Psoas muscle (tissue), 8 donors: ENCODE data around the gene FMO4. TPM values are rescaled to one million over a fixed set of nuclear protein-coding genes. Genes with fewer than 3 reads are reported as not detected.
"Not testable (repeated sequence)": the region's sequence is repeated elsewhere in the genome, so short reads cannot be mapped to it uniquely, and the experiment has no call there.

Source experiments
- ATAC-seq, 4 donors: fragments of 200-7000 bp; cut with Tn5 transposase; one replicate each; pipeline ENCODE4 v1.9.1; 2020; ENCODE audit warnings: moderate library complexity in 3 of 4, mild to moderate bottlenecking in 2 of 4
- DNase-seq, 2 donors: peaks; one replicate each; pipeline ENCODE4 v3.0.0-alpha.2; 2020
- H3K27ac ChIP-seq: fragments of 200-600 bp; one replicate; pipeline ENCODE4 v1.8.0; 2022
- H3K27me3 ChIP-seq, 3 donors: fragments of 200-600 bp in 1 of 3; one replicate each; pipeline versions ENCODE4 v1.6.1 to v1.8.0; 2013 to 2022; ENCODE audit warnings: low read length in 2 of 3, mild to moderate bottlenecking in 2 of 3, moderate library complexity in 1 of 3; ENCODE audit not compliant: insufficient read depth in 3 of 3
- H3K36me3 ChIP-seq, 2 donors: fragments of 200-600 bp in 1 of 2; one replicate each; pipeline versions ENCODE4 v1.6.1 to v1.8.0; 2013 to 2022; ENCODE audit warnings: low read depth in 1 of 2, mild to moderate bottlenecking in 1 of 2, moderate library complexity in 1 of 2; ENCODE audit not compliant: insufficient read depth in 1 of 2
- H3K4me1 ChIP-seq: fragments of 200-600 bp; one replicate; pipeline ENCODE4 v1.8.0; 2022
- H3K4me3 ChIP-seq: fragments of 200-600 bp; one replicate; pipeline ENCODE4 v1.8.0; 2022; ENCODE audit warnings: mild to moderate bottlenecking
- H3K9me3 ChIP-seq: fragments of 200-600 bp; one replicate; pipeline ENCODE4 v1.8.0; 2022
- WGBS, 3 donors: extraction: QIAGEN DNeasy Blood & Tissue Kit; methylation state at CpG; one replicate each; pipeline versions ENCODE4 v1.1.6 to v1.1.7; 2013; 5-methylcytosine and 5-hydroxymethylcytosine counted together
- intact Hi-C, 2 donors: fragments of 100-400 bp; cut with DNase I; formaldehyde crosslinking; loops; one replicate each; pipeline versions ENCODE4 v1.11.0 to v1.14.2; 2022
- polyA plus RNA-seq, 3 donors: library from polyadenylated mRNA; stranded (reverse); fragments of 200-250 nt; gene quantifications; one replicate each; pipeline ENCODE4 v1.2.3, GENCODE V29; 2013
- total RNA-seq, 4 donors: library from RNA; stranded (reverse); fragmentation: NEBNext Ultra II Directional in 2 of 4; extraction: Animal tissue kit (Norgen Biotek cat#: 25700) in 2 of 4; gene quantifications; one replicate each; pipeline versions ENCODE4 v1.2.1 to v1.2.4, GENCODE V29; 2021 to 2023
- TF ChIP-seq, protein P1 (sequence below): fragments of 200-600 bp; IDR thresholded peaks from one replicate; pipeline ENCODE4 v1.8.0; 2022; ENCODE audit warnings: antibody characterized with exemption
- donor health status: healthy with polysubstance abuse.
- donor health status: DM: no; HTN: no; CAD: no; lungs with moderate emphysema.
- donor health status: Bipolar disorder and iron deficiency.
- donor health status: healthy.
- donor health status: DM: yes; HTN: yes; CAD: no.
- donor health status: DM: no; HTN: no; CAD: no.
- donor health status: DM: no; HTN: no; CAD: no.
- donor health status: DM: yes; HTN: yes; CAD: no.

FMO4 gene
- total and polyA plus RNA-seq, 7 donors = 0.15 to 1.7 (median 0.66) TPM

DNA sequence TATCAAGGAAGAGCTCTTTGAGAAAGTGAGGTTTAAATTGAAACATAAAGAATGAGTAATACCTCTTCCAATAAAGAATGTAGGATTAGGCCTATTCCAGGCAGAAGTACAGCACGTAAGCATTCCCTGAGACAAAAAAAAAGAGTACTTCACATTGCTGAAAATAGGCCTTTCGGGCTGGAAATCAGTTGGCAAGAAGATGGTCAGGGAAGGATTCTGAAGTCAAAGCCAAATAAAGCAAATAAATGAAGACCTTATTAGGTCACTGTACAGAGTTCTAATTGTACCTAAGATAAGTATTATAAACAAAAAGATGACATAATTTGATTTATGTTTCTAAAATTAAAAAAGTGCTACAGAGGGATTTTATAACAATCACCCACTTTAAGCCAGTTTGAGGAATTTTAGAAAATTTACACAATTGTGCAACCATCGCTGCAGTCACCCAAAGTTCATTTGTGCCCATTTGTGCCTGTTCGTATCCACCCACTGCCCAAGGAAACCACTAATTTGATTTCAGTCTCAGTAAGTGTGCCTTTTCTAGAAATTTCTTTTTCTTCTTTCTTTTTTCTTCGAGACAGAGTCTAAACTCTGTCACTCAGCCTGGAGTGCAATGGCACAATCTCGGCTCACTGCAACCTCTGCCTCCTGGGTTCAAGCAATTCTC is 58.6 kb downstream of the FMO4 start:
- intact Hi-C loops = no loop called here
- Histone ChIP-seq H3K27ac (no peak overlapping the region), H3K36me3 (no peaks in the 10 kb centered on the region), H3K27me3 (no peaks in the 10 kb centered on the region), H3K4me1 (no peaks in the 10 kb centered on the region), H3K9me3 (no peaks in the 10 kb centered on the region), H3K4me3 (no peak overlapping the region)
- DNase-seq (no peak), ATAC-seq (no peak)
- WGBS, 3 donors = 86 to 89% (median 87%) methylated on average over 6 of the region's 6 CpGs
- TF ChIP-seq, protein P1, sequence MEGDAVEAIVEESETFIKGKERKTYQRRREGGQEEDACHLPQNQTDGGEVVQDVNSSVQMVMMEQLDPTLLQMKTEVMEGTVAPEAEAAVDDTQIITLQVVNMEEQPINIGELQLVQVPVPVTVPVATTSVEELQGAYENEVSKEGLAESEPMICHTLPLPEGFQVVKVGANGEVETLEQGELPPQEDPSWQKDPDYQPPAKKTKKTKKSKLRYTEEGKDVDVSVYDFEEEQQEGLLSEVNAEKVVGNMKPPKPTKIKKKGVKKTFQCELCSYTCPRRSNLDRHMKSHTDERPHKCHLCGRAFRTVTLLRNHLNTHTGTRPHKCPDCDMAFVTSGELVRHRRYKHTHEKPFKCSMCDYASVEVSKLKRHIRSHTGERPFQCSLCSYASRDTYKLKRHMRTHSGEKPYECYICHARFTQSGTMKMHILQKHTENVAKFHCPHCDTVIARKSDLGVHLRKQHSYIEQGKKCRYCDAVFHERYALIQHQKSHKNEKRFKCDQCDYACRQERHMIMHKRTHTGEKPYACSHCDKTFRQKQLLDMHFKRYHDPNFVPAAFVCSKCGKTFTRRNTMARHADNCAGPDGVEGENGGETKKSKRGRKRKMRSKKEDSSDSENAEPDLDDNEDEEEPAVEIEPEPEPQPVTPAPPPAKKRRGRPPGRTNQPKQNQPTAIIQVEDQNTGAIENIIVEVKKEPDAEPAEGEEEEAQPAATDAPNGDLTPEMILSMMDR = no peak

- H3K9me3 ChIP-seq, intact Hi-C loops, H3K27me3 ChIP-seq, H3K27ac ChIP-seq, ATAC-seq, H3K4me3 ChIP-seq, H3K4me1 ChIP-seq, DNase-seq, H3K36me3 ChIP-seq: not testable (repeated sequence)
- WGBS, 3 donors = 81 to 88% (median 86%) methylated on average over 12 to 28 of the region's 32 CpGs
Observed at GRCh38 chr1:171373357-171374122, 59.6 kb downstream of the FMO4 start.

- ATAC-seq = no peak
- H3K36me3 ChIP-seq = no peaks in the 10 kb centered on the region
- no peak for DNase-seq
- WGBS, 3 donors = 74 to 89% (median 81%) methylated on average over 1 of the region's 1 CpG
- intact Hi-C loops = no loop called here
- no peaks in the 10 kb centered on the region for H3K9me3 ChIP-seq
- H3K4me1 ChIP-seq = no peaks in the 10 kb centered on the region
- no peak overlapping the region for H3K27ac ChIP-seq
- H3K27me3 ChIP-seq = no peaks in the 10 kb centered on the region
- no peak overlapping the region for H3K4me3 ChIP-seq
- TF ChIP-seq, protein P1 = no peak
Observed at GRCh38 chr1:171379846-171380245, 65.9 kb downstream of the FMO4 start.

DNA sequence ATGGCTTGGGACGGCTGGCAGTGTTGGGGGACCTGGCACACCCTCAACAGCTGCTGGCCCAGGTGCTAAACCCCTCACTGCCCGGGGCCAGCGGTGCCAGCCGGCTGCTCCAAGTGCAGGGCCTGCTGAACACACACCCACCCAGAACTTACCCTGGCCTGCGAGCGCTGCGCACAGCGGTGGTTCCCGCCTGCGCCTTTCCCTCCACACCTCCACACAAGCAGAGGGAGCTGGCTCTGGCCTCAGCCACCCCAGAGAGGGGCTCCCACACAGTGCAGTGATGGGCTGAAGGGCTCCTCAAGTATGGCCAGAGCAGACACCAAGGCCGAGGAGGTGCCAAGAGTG is 67.9 kb downstream of the FMO4 start:
- WGBS, 3 donors = 85 to 91% (median 89%) methylated on average over 11 of the region's 11 CpGs
- TF ChIP-seq, protein P1 = no peak
- DNase-seq (no peak), ATAC-seq (no peak)
- Histone ChIP-seq H3K36me3 (no peaks in the 10 kb centered on the region), H3K27me3 (no peaks in the 10 kb centered on the region), H3K9me3 (no peaks in the 10 kb centered on the region), H3K4me3 (no peak overlapping the region), H3K4me1 (no peaks in the 10 kb centered on the region), H3K27ac (no peak overlapping the region)
- intact Hi-C loops = no loop called here

- no peaks in the 10 kb centered on the region for H3K27me3 ChIP-seq
- 58 to 77% (median 66%) methylated on average over 2 of the region's 2 CpGs for WGBS, 3 donors
- no peak overlapping the region for H3K27ac ChIP-seq
- TF ChIP-seq, protein P1 = no peak
- ATAC-seq = no peak
- H3K36me3 ChIP-seq = no peaks in the 10 kb centered on the region
- H3K9me3 ChIP-seq = no peaks in the 10 kb centered on the region
- DNase-seq = no peak
- no peak overlapping the region for H3K4me3 ChIP-seq
- intact Hi-C loops = no loop called here
- H3K4me1 ChIP-seq = no peaks in the 10 kb centered on the region
Observed at GRCh38 chr1:171384496-171384895, 70.5 kb downstream of the FMO4 start.
